Endothelial cell (in vitro differentiated cells): Measurements from ENCODE around the gene KRTAP2-1. TPM values are rescaled to one million over a fixed set of nuclear protein-coding genes. Genes with fewer than 3 reads are reported as not detected.

Experiments
- DNase-seq: peaks from one replicate; pipeline ENCODE4 v3.0.0; 2021; ENCODE audit warnings: low spot score
- H3K27ac Mint-ChIP-seq: one replicate; pipeline ENCODE4 v1.8.0; 2021; ENCODE audit warnings: mixed read lengths, inconsistent platforms; ENCODE audit not compliant: unreplicated experiment
- H3K27me3 Mint-ChIP-seq: one replicate; pipeline ENCODE4 v1.8.0; 2021; ENCODE audit warnings: mild to moderate bottlenecking, moderate library complexity, mixed read lengths, inconsistent platforms; ENCODE audit not compliant: unreplicated experiment
- H3K36me3 Mint-ChIP-seq: one replicate; pipeline ENCODE4 v1.8.0; 2021; ENCODE audit warnings: mild to moderate bottlenecking, low read depth, mixed read lengths, inconsistent platforms; ENCODE audit not compliant: unreplicated experiment
- H3K4me1 Mint-ChIP-seq: one replicate; pipeline ENCODE4 v1.8.0; 2021; ENCODE audit warnings: mild to moderate bottlenecking, mixed read lengths, inconsistent platforms; ENCODE audit not compliant: unreplicated experiment
- H3K4me3 Mint-ChIP-seq: one replicate; pipeline ENCODE4 v1.8.0; 2021; ENCODE audit warnings: mild to moderate bottlenecking, mixed read lengths, inconsistent platforms; ENCODE audit not compliant: unreplicated experiment
- H3K9me3 Mint-ChIP-seq: one replicate; pipeline ENCODE4 v1.8.0; 2021; ENCODE audit warnings: mixed read lengths, inconsistent platforms; ENCODE audit not compliant: unreplicated experiment
- total RNA-seq: library from RNA; stranded (reverse); fragmentation: NEBNext Ultra II Directional; extraction: Animal tissue kit (Norgen Biotek cat#: 25700); gene quantifications from one replicate; pipeline ENCODE4 v1.2.1, GENCODE V29; 2021; ENCODE audit not compliant: unreplicated experiment
- TF ChIP-seq, protein P1 (sequence below): fragments of 200-600 bp; sonication (generic); IDR thresholded peaks from one replicate; pipeline ENCODE4 v1.5.0; 2021; ENCODE audit warnings: antibody characterized with exemption; ENCODE audit not compliant: unreplicated experiment

Gene KRTAP2-1
- total RNA-seq, 1 donor from 2014 or later, result not detected

GRCh38 chr17:41020336-41020735 lies 26.8 kb downstream of the KRTAP2-1 start:
- DNase-seq, result no peak
- H3K27me3 Mint-ChIP-seq, result no peaks in the 10 kb centered on the region
- no peaks in the 10 kb centered on the region for H3K36me3 Mint-ChIP-seq
- no peak overlapping the region for H3K27ac Mint-ChIP-seq
- H3K4me3 Mint-ChIP-seq, result no peak overlapping the region
- TF ChIP-seq, protein P1, sequence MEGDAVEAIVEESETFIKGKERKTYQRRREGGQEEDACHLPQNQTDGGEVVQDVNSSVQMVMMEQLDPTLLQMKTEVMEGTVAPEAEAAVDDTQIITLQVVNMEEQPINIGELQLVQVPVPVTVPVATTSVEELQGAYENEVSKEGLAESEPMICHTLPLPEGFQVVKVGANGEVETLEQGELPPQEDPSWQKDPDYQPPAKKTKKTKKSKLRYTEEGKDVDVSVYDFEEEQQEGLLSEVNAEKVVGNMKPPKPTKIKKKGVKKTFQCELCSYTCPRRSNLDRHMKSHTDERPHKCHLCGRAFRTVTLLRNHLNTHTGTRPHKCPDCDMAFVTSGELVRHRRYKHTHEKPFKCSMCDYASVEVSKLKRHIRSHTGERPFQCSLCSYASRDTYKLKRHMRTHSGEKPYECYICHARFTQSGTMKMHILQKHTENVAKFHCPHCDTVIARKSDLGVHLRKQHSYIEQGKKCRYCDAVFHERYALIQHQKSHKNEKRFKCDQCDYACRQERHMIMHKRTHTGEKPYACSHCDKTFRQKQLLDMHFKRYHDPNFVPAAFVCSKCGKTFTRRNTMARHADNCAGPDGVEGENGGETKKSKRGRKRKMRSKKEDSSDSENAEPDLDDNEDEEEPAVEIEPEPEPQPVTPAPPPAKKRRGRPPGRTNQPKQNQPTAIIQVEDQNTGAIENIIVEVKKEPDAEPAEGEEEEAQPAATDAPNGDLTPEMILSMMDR, result no peak
- H3K9me3 Mint-ChIP-seq, result no peaks in the 10 kb centered on the region
- peaks cover 22% of the 10 kb centered on the region for H3K4me1 Mint-ChIP-seq

DNA sequence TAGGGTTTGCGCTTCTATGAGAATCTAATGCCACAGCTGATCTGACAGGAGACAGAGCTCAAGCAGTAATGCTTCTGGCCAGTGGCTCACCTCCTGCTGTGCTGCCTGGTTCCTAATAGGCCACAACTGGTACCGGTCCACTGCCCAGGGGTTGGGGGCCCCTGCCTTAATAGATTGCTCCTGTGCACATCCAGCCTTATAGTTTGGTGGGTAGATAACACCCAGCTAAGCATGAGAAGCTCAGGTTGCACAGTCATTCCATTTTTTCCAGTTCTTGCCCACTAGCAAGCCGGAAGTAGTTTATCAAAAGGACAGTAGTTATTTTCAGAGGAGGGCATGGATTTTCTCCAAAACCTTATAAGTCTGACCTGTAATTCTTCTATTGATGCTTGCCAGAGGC lies 27.7 kb downstream of the KRTAP2-1 start:
- no peaks in the 10 kb centered on the region for H3K9me3 Mint-ChIP-seq
- no peaks in the 10 kb centered on the region for H3K27me3 Mint-ChIP-seq
- no peak overlapping the region for H3K27ac Mint-ChIP-seq
- DNase-seq, result no peak
- TF ChIP-seq, protein P1, result no peak
- H3K4me1 Mint-ChIP-seq, result peaks cover 22% of the 10 kb centered on the region
- H3K36me3 Mint-ChIP-seq, result no peaks in the 10 kb centered on the region
- H3K4me3 Mint-ChIP-seq, result no peak overlapping the region

DNA sequence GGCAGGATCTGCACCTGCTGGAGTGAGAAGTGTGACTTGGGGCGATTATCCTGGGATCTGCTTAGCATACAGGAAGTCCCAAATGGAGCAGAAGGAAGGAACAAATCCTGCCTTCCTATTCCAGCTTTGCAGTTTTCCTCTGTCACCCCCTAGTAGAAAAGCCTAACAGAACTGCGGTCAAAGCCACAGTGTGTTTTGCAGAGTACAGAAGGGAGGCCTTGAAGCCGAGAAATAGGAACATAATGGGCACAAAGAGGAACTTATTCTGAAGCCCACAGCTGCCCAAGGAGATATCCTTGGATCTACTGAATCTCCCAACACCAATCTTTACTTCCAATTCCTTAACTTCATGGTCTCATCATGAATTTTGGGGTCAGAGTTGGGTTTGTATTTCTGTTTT lies 28.6 kb downstream of the KRTAP2-1 start:
- Mint-ChIP-seq H3K4me3 (no peak overlapping the region), H3K27me3 (no peaks in the 10 kb centered on the region), H3K9me3 (no peaks in the 10 kb centered on the region), H3K4me1 (peaks cover 22% of the 10 kb centered on the region), H3K36me3 (no peaks in the 10 kb centered on the region), H3K27ac (no peak overlapping the region)
- TF ChIP-seq, protein P1, result no peak
- no peak for DNase-seq

- Mint-ChIP-seq H3K9me3 (no peaks in the 10 kb centered on the region), H3K27me3 (no peaks in the 10 kb centered on the region), H3K4me3 (no peak overlapping the region), H3K4me1 (peaks cover 22% of the 10 kb centered on the region), H3K27ac (no peak overlapping the region), H3K36me3 (no peaks in the 10 kb centered on the region)
- TF ChIP-seq, protein P1, result no peak
- DNase-seq, result no peak
Observed at GRCh38 chr17:41016578-41017215, 30.4 kb downstream of the KRTAP2-1 start.

- TF ChIP-seq, protein P1, result no peak
- H3K27me3 Mint-ChIP-seq, result no peaks in the 10 kb centered on the region
- no peak overlapping the region for H3K4me3 Mint-ChIP-seq
- no peaks in the 10 kb centered on the region for H3K9me3 Mint-ChIP-seq
- H3K27ac Mint-ChIP-seq, result no peak overlapping the region
- H3K36me3 Mint-ChIP-seq, result no peaks in the 10 kb centered on the region
- no peak for DNase-seq
- peaks cover 22% of the 10 kb centered on the region for H3K4me1 Mint-ChIP-seq
Observed at GRCh38 chr17:41015454-41015853, 31.7 kb downstream of the KRTAP2-1 start.
